Retinal pigment epithelial cell (primary cell): Measurements from ENCODE around the gene DUSP28.

Source experiments
- DNase-seq: peaks from one replicate; pipeline ENCODE4 v3.0.0-alpha.2; 2010; ENCODE audit warnings: low read depth
- H3K4me3 ChIP-seq: 2 replicates; pipeline ENCODE4 v1.5.1; 2011; ENCODE audit warnings: mild to moderate bottlenecking, low read length, control low read depth, moderate library complexity
- CTCF ChIP-seq: conservative IDR thresholded peaks from 2 replicates; pipeline ENCODE4 v1.5.1; 2011; ENCODE audit warnings: low read depth, low read length, control low read depth, inconsistent platforms

DUSP28 gene

GRCh38 chr2:240586919-240587800, 27.0 kb downstream of the DUSP28 start:
- no peak for TF ChIP-seq CTCF
- no peak for DNase-seq
- H3K4me3 ChIP-seq, result peak overlapping the region; percentile 98

- peak overlapping the region; percentile 98 for H3K4me3 ChIP-seq
- no peak for TF ChIP-seq CTCF
- no peak for DNase-seq
These were observed 28.0 kb downstream of the DUSP28 start for GRCh38 chr2:240588006-240588655.

DNA sequence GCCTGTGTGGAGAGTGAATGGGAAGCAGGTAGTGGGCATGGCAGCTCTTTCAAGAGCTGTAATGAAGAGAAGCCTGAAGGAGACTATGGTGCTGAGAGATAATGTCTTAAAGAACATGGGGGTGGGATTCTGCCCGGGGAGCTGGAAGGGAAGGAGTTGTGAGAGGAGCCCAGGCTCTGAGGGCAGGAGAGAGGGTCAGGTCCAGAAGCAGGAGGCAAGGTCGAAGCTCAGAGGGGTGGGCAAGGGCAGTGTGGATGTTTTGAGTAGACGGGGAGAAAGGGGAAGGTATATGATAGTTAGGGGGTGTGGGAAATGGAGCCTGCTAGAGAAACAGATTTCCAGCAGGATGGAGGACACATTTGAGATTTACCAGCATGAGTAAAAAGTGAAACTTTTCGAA, 28.5 kb downstream of the DUSP28 start:
- H3K4me3 ChIP-seq, result no peak overlapping the region
- TF ChIP-seq CTCF, result no peak
- no peak for DNase-seq

DNA sequence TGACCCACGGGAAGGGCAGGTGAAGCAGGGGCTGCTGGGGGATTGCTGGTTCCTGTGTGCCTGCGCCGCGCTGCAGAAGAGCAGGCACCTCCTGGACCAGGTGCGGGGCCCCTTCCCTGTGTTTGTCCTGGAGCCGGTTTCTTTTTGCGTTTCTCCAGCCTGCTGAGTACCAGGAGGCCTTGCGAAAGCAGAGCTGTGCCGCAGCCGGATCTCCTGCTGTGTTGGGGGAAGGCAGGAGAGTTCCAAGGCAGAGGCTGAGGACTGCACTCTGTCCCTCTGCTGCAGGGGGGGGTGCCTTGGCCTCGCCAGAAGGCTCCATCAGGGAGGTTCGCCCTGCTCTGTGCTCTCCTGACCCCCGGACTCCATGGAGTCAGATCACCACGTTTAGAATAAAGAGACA, 29.2 kb downstream of the DUSP28 start:
- no peak for DNase-seq
- no peak overlapping the region for H3K4me3 ChIP-seq
- no peak for TF ChIP-seq CTCF

DNA sequence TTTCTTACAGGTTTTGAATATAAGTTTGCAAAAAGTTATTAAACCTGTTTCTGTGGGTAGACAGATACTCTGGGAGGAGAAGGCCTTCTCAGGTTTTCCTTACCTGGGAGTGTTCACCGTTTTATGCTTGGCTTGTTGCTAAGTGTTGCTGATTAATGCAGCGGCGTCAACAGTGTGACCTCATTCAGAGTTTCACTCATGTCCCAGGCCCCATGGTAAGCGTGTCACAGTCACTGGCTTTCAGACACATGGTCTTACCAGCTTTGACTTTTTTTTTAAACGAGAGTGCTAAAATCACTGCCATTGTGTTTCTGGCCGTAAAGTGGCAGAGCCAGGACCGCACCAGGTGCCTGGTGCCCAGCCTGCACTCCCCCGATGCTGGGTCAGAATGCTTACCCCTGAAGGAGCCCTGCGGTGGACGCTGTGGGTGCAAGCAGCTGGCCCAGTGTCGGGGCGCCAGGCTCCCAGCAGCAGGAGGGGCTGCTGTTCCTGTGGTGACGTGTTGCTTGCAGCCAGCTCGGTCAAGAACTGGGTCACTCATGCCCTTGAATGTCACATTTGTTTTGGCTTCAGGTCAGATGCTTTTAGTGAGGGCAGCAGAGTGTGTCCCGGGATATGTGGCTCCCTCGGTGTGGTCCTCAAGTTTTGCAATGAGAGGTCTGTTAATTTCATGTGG, 29.8 kb downstream of the DUSP28 start:
- H3K4me3 ChIP-seq, result no peak overlapping the region
- TF ChIP-seq CTCF, result no peak
- DNase-seq, result no peak

DNA sequence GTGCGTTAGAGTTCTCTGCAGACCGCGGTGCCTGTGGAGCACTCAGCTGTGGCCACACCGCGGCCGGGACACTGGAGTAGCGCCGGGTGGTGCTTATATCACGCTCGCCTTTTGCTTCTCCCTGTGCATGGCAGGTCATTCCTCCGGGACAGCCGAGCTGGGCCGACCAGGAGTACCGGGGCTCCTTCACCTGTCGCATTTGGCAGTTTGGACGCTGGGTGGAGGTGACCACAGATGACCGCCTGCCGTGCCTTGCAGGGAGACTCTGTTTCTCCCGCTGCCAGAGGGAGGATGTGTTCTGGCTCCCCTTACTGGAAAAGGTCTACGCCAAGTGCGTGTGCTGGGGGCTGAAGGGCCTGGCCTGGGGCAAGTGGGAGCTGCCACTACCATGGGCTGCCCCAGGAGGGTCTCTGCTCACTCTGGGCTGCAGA, 30.5 kb downstream of the DUSP28 start:
- TF ChIP-seq CTCF, result no peak
- no peak overlapping the region for H3K4me3 ChIP-seq
- DNase-seq, result no peak

- TF ChIP-seq CTCF, result no peak
- DNase-seq, result no peak
- no peak overlapping the region for H3K4me3 ChIP-seq
These were observed 31.1 kb downstream of the DUSP28 start for GRCh38 chr2:240591226-240591625.
